GM23338 (cell line): ENCODE results near the gene GPC5. TPM values are rescaled to one million over a fixed set of nuclear protein-coding genes. Genes with fewer than 3 reads are reported as not detected.

Experiments used
- ATAC-seq: fragments of 200-7000 bp; cut with Tn5 transposase; 3 replicates; pipeline ENCODE4 v1.9.1; 2020
- DNase-seq: peaks from one replicate; pipeline ENCODE4 v3.0.0-alpha.2; 2015; ENCODE audit warnings: low spot score
- H2AFZ ChIP-seq: fragments of 200-600 bp; sonication (generic); 2 replicates; pipeline ENCODE4 v1.8.0; 2016; ENCODE audit warnings: antibody characterized with exemption, mild to moderate bottlenecking, moderate library complexity
- H3F3A ChIP-seq: fragments of 200-600 bp; sonication (generic); replicated peaks from 2 replicates; pipeline ENCODE4 v1.8.0; 2017; ENCODE audit warnings: antibody characterized with exemption, mixed run types, low read depth
- H3K27ac ChIP-seq: fragments of 200-600 bp; sonication (generic); 2 replicates; pipeline ENCODE4 v1.6.1; 2016; ENCODE audit warnings: low read depth
- H3K27me3 ChIP-seq: fragments of 200-600 bp; sonication (generic); 2 replicates; pipeline ENCODE4 v1.8.0; 2016; ENCODE audit warnings: mild to moderate bottlenecking, mixed run types, moderate library complexity; ENCODE audit not compliant: insufficient read depth
- H3K36me3 ChIP-seq: fragments of 200-600 bp; sonication (generic); 2 replicates; pipeline ENCODE4 v1.8.0; 2016; ENCODE audit warnings: mild to moderate bottlenecking; ENCODE audit not compliant: insufficient read depth
- H3K4me1 ChIP-seq: fragments of 200-600 bp; sonication (generic); 2 replicates; pipeline ENCODE4 v1.8.0; 2016; ENCODE audit warnings: mild to moderate bottlenecking, moderate library complexity; ENCODE audit not compliant: insufficient read depth
- H3K4me2 ChIP-seq: fragments of 200-600 bp; sonication (generic); 2 replicates; pipeline ENCODE4 v1.7.1; 2017; ENCODE audit warnings: mixed run types
- H3K4me3 ChIP-seq: fragments of 200-600 bp; sonication (generic); 2 replicates; pipeline ENCODE4 v1.6.1; 2016; ENCODE audit warnings: mixed run types
- H3K79me2 ChIP-seq: fragments of 200-600 bp; sonication (generic); replicated peaks from 2 replicates; pipeline ENCODE4 v1.8.0; 2017; ENCODE audit warnings: mild to moderate bottlenecking; ENCODE audit not compliant: insufficient read depth
- H3K9me2 ChIP-seq: fragments of 200-600 bp; sonication (generic); 2 replicates; pipeline ENCODE4 v1.8.0; 2017; ENCODE audit not compliant: insufficient read depth
- H4K20me1 ChIP-seq: fragments of 200-600 bp; sonication (generic); replicated peaks from 2 replicates; pipeline ENCODE4 v1.8.0; 2017; ENCODE audit warnings: mild to moderate bottlenecking; ENCODE audit not compliant: insufficient read depth
- H3K27ac Mint-ChIP-seq: 2 replicates; pipeline ENCODE4 v1.8.0; 2020; ENCODE audit warnings: inconsistent platforms, mild to moderate bottlenecking, moderate library complexity, mixed read lengths
- H3K27me3 Mint-ChIP-seq: 3 replicates; pipeline ENCODE4 v1.8.0; 2022; ENCODE audit warnings: low read depth, mild to moderate bottlenecking, moderate library complexity, mixed read lengths, inconsistent platforms; ENCODE audit not compliant: insufficient read depth, poor library complexity
- H3K36me3 Mint-ChIP-seq: 3 replicates; pipeline ENCODE4 v1.8.0; 2021; ENCODE audit warnings: low read depth, mild to moderate bottlenecking, inconsistent platforms, moderate library complexity, mixed read lengths
- H3K4me1 Mint-ChIP-seq: 3 replicates; pipeline ENCODE4 v1.8.0; 2020; ENCODE audit warnings: mild to moderate bottlenecking, inconsistent platforms, mixed read lengths
- H3K4me3 Mint-ChIP-seq: 3 replicates; pipeline ENCODE4 v1.8.0; 2021; ENCODE audit warnings: moderate library complexity, mild to moderate bottlenecking, inconsistent platforms, mixed read lengths
- H3K9me3 Mint-ChIP-seq: 3 replicates; pipeline ENCODE4 v1.8.0; 2020; ENCODE audit warnings: moderate library complexity, mild to moderate bottlenecking, inconsistent platforms, mixed read lengths
- CREB1 ChIP-seq: fragments of 250-450 bp; sonication (Bioruptor Pico); IDR thresholded peaks from 2 replicates; pipeline ENCODE4 v1.5.0; 2020; ENCODE audit warnings: low read depth, mild to moderate bottlenecking, moderate library complexity
- CTCF ChIP-seq, 2 experiments: fragments of 200-600 bp in 1 of 2; sonication (generic) in 1 of 2; conservative IDR thresholded peaks; 2 replicates each; pipeline versions ENCODE4 v1.5.1 to v1.6.1; 2016 to 2017; ENCODE audit warnings: antibody characterized with exemption in 2 of 2, low read depth in 2 of 2, mild to moderate bottlenecking in 2 of 2, moderate library complexity in 1 of 2
- ETS1 ChIP-seq: IDR thresholded peaks from 2 replicates; pipeline ENCODE4 v1.6.1; 2016; ENCODE audit warnings: antibody characterized with exemption
- EZH2 ChIP-seq: fragments of 200-600 bp; sonication (generic); IDR thresholded peaks from one replicate; pipeline ENCODE4 v1.8.0; 2017; ENCODE audit warnings: antibody characterized with exemption, mild to moderate bottlenecking, low read depth; ENCODE audit not compliant: unreplicated experiment
- EZH2phosphoT487 ChIP-seq: fragments of 200-600 bp; sonication (generic); IDR thresholded peaks from one replicate; pipeline ENCODE4 v1.8.1; 2018; ENCODE audit warnings: antibody characterized with exemption; ENCODE audit not compliant: unreplicated experiment
- JUNB ChIP-seq: IDR thresholded peaks from one replicate; pipeline ENCODE4 v1.6.1; 2016; ENCODE audit warnings: antibody characterized with exemption; ENCODE audit not compliant: unreplicated experiment
- NANOG ChIP-seq: IDR thresholded peaks from 2 replicates; pipeline ENCODE4 v1.6.1; 2016; ENCODE audit warnings: antibody characterized with exemption, borderline replicate concordance
- POLR2AphosphoS5 ChIP-seq: IDR thresholded peaks from 2 replicates; pipeline ENCODE4 v1.6.1; 2016; ENCODE audit warnings: antibody characterized with exemption, low read depth
- REST ChIP-seq: IDR thresholded peaks from one replicate; pipeline ENCODE4 v1.6.1; 2018; ENCODE audit warnings: antibody characterized with exemption; ENCODE audit not compliant: unreplicated experiment
- STAT1 ChIP-seq: IDR thresholded peaks from one replicate; pipeline ENCODE4 v1.6.1; 2016; ENCODE audit warnings: antibody characterized with exemption; ENCODE audit not compliant: unreplicated experiment
- ZNF114 ChIP-seq: fragments of 250-450 bp; sonication (Bioruptor Pico); IDR thresholded peaks from 2 replicates; pipeline ENCODE4 v1.5.0; 2020; ENCODE audit warnings: mild to moderate bottlenecking, moderate library complexity
- ZNF331 ChIP-seq: fragments of 250-450 bp; sonication (Bioruptor Pico); IDR thresholded peaks from 2 replicates; pipeline ENCODE4 v1.5.0; 2020; ENCODE audit warnings: low read depth, mild to moderate bottlenecking, moderate library complexity
- ZNF462 ChIP-seq: fragments of 250-450 bp; sonication (Bioruptor Pico); IDR thresholded peaks from 2 replicates; pipeline ENCODE4 v1.5.0; 2020; ENCODE audit warnings: mild to moderate bottlenecking, moderate library complexity
- polyA plus RNA-seq: library from polyadenylated mRNA; unstranded; fragments of >200 nt; fragmentation: Nextera tagmentation; extraction: Ambion mirVana; gene quantifications from 2 replicates; pipeline ENCODE4 v1.2.1, GENCODE V29; 2016
- total RNA-seq: library from RNA; depleted of rRNA; stranded (reverse); fragments of >200 nt; shearing (Covaris generic); gene quantifications from 2 replicates; pipeline ENCODE4 v1.2.3, GENCODE V29; 2014

Gene GPC5
- total and polyA plus RNA-seq, 2 experiments from 2014 or later: 0.95 to 1.1 TPM

DNA sequence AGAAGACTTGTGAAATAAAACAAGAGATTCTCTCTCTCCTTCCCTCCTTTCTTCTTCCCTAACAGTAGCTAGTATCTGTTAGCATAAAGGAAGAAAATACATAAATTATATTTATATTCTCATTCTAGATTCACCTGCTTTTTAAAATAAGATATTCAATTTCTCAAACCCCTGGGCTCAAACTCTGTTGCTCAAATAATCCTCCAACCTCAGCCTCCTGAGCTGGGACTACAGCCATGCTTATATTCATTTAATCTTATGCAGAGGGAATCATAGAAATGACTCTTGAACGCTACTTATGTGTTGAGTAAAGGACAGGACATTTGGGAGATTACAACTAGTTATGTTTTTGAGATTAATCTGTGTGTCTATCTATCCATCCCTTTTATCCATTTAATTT, 56.2 kb downstream of the GPC5 start:
- H3K9me3 Mint-ChIP-seq: no peaks in the 10 kb centered on the region
- no peaks in the 10 kb centered on the region for H3K27me3 ChIP-seq
- H3K27ac ChIP-seq: no peak overlapping the region
- H3K4me2 ChIP-seq: no peak overlapping the region
- H3K9me2 ChIP-seq: no peaks in the 10 kb centered on the region
- no peaks in the 10 kb centered on the region for H3K4me1 ChIP-seq
- H3K27me3 Mint-ChIP-seq: no peaks in the 10 kb centered on the region
- H3K79me2 ChIP-seq: no peaks in the 10 kb centered on the region
- H3K36me3 ChIP-seq: no peaks in the 10 kb centered on the region
- no peaks in the 10 kb centered on the region for H4K20me1 ChIP-seq
- H3K27ac Mint-ChIP-seq: no peak overlapping the region
- H3K4me1 Mint-ChIP-seq: no peaks in the 10 kb centered on the region
- H3K4me3 Mint-ChIP-seq: no peak overlapping the region
- TF ChIP-seq EZH2phosphoT487 (no peak), STAT1 (no peak), REST (no peak), NANOG (no peak), ETS1 (no peak), EZH2 (no peak), ZNF114 (CRISPR knock-in tag) (no peak), ZNF331 (no peak), POLR2AphosphoS5 (no peak), ZNF462 (no peak), CTCF (conservative IDR thresholded peaks at IDR 0.05; ENCODE audit: low read depth in 2 of 2) (no peak), JUNB (no peak), CREB1 (no peak)
- no peaks in the 10 kb centered on the region for H3K36me3 Mint-ChIP-seq
- H3K4me3 ChIP-seq: no peak overlapping the region
- H2AFZ ChIP-seq: no peak overlapping the region
- DNase-seq (no peak), ATAC-seq (no peak)
- no peaks in the 10 kb centered on the region for H3F3A ChIP-seq
